HG02642 (cell line): ENCODE measurements around the gene IDI2.
"Not testable (repeated sequence)": the region's sequence is repeated elsewhere in the genome, so short reads cannot be mapped to it uniquely, and the experiment has no call there.

Experiments
- ATAC-seq: cut with Tn5 transposase; IDR thresholded peaks from one replicate; pipeline ENCODE4 v1.9.1; 2021; ENCODE audit warnings: mild to moderate bottlenecking; ENCODE audit not compliant: unreplicated experiment, poor library complexity

Gene IDI2

DNA sequence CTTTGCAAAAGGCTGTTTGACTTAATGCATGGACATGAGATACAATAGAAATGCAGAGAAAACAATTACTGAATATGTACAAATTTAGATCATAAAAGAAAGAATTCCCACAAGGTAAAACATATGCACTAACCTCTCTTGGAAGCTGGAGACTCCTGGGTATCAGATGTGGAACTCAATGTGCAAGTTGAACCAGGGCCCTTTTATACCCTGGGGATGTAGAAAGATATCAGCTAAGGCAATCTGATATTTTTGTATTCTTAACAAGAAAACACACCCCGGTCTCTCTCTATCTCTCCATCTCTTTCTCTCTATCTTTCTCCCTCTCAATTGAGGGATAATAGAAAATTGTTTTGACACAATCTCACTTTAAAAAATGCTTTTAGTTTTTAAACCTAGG, at the start of gene IDI2:
TSS of gene IDI2 (minus strand) at position 177 of the 400 bp plus-strand sequence. CDS start 1,136 bp downstream, outside the sequence.
- no peak for ATAC-seq

DNA sequence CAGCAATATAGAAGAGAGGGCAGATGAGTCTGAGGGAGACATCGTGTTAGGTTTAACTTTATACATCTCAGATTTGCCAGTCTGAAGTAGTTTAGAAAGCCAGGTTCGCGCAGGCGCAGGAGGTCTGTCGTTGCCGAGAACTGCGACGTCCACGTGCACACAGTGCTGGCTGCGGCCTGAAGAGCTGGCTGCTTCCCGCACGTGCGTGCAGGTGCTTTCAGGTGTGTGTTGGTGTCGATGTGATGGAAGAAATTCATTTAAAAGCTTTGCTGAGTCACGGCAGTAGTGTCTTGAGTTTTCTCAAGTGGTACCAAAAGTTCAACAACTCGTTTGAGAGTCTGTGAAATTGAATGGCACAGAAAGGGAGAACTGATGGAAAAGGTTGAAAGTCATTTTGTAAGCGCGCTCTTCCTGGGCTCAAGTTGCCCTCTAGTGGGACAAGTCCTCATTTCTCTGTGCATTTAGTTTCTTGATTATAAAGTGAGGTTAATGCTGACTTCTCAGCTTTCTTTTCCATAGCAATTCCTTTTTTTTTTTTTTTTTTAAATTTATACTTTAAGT, 49.2 kb upstream of the IDI2 start:
- ATAC-seq: no peak

DNA sequence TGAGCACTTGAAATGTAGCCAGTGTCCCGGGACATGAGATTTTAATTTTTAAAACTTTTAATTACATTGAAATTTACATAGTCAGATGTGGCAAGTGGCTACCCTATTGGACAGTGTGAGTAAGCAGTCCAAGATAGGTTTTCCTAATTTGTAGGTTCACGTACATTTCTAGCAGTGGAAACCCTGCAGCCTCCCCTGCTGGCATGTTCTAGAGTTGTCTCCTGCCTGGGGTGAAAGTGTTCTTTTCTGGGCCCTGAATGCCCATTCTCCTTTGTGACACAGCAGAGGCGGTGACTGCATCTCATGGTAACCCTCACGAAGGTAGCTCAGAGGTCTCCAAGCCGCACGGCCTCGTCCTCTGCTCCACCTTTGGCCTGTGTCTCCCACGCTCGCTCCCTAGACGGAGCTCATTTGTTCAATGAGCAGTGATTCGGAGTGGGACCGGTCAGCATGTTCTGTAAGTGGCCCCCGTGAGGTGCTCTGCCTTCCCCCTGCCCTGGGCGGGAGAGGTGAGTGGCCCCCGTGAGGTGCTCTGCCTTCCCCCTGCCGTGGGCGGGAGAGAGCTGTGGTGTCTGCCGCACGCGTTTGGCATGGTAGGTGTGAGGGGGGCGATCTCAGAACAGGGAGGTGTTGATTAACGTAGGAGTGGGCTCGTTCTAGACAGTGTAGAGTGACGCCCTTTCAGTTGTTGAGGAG, 48.5 kb upstream of the IDI2 start:
- no peak for ATAC-seq

DNA sequence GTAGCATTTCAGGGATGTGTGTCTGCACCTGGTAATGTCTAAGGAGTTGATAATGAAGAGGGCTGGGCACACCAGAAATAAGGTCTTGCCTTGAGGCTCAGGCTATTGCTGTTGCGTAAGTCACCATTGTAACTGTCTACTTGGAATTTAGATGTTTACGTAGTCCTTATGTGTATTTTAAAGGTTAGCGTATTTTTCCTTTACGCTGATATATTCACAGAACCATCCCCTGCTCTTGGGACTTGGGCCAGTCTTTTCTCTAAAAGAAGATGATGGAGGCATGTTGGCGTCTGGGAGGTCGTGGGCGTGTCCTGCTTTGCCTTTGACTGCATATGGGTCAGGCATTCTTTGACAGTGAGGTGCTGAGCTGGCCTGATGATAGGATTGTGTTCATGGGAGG, 45.3 kb upstream of the IDI2 start:
- ATAC-seq: no peak

DNA sequence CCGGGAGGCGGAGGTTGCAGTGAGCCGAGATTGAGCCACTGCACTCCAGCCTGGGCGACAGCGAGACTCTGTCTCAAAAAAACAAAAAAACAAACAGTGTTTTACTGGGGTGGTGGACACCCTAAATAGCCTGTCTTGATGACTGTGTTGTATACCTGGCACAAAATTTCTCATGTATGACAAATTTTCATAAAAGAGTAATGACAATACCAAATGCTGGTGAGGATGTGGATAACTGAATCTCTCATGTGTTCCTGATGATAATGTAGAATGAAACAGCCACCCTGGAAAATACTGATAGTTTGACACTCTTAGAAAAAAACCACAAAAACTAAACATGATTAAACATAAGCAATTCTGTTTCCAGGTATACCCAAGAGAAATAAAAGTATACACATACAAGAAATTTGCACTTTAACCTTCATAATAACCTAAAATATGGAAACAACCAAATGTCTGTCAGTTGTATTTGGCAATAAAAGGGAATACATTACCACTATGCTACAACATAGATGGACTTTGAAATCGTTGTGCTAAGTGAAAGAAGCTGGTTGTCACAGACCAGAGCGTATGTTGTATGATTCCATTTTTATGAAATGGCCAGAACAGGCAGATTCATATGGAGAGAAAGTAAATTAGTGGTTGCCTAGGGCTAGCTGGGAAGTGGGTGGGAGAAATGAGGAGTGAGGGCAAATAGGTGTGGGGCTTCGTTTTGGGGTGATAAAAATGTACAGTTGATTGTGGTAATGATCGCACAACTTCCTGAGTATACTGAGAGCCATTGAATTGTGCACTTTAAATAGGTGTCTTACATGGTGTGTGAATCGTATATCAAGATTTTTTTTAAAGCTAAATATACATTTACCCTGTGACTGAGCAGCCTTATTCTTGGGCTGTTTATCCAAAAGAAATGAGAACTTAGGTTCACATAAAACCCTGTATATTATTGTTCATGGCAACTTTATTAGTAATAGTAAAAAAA, 43.0 kb upstream of the IDI2 start:
- ATAC-seq: no peak

DNA sequence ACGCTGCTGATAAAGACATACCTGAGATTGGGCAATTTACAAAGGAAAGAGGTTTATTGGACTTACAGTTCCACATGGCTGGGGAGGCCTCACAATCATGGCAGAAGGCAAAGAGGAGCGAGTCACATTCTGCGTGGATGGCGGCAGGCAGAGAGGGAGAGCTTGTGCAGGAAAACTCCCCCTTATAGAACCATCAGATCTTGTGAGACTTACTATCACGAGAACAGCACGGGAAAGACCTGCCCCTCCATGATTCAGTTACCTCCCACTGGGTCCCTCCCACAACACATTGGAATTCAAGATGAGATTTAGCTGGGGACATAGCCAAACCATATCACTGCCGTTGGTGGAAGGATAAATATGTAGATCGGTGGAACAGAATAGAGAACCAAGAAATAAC, 41.1 kb upstream of the IDI2 start:
- not testable (repeated sequence) for ATAC-seq

DNA sequence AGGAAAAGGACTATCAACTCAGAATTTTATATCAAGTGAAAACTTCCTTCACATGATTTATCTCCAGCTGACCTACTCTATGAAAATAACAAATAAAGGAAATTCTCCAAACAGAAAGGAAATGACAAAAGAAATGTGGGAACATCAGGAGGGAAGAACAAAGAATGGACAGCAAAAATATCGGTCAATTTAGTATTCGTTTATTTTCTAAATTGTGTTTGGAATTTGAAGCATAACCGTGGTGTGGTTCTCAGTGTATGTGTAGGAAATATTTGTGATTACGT, 39.2 kb upstream of the IDI2 start:
- ATAC-seq: no peak

DNA sequence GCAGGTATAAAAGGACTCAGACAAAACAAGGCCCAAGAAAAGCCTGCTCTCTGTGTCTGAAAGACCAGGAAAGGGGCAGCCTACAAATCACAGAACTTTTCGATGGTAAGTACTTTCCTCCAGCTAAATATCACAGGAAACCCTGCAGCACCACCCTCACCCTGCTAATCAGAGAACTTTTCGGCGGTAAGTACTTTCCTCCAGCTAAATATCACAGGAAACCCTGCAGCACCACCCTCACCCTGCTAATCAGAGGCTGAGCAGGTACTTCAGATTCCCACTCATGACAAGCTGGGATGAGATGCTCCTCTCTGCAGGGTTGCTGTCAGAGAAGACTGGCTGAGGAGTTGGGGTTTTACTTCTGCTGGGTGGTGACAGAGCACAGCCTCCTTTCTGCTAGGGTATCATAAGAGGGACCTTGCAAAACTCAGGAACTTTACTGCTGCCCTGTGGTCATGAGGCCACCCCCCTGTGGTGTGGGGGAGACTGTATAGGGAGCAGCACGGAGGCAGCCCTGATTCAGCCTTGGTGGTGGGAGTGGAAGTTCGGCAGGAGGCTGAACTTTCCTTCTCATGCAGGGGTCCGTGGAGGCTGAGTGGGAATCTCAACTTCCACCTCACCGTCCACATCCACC, 37.7 kb upstream of the IDI2 start:
- no peak for ATAC-seq

DNA sequence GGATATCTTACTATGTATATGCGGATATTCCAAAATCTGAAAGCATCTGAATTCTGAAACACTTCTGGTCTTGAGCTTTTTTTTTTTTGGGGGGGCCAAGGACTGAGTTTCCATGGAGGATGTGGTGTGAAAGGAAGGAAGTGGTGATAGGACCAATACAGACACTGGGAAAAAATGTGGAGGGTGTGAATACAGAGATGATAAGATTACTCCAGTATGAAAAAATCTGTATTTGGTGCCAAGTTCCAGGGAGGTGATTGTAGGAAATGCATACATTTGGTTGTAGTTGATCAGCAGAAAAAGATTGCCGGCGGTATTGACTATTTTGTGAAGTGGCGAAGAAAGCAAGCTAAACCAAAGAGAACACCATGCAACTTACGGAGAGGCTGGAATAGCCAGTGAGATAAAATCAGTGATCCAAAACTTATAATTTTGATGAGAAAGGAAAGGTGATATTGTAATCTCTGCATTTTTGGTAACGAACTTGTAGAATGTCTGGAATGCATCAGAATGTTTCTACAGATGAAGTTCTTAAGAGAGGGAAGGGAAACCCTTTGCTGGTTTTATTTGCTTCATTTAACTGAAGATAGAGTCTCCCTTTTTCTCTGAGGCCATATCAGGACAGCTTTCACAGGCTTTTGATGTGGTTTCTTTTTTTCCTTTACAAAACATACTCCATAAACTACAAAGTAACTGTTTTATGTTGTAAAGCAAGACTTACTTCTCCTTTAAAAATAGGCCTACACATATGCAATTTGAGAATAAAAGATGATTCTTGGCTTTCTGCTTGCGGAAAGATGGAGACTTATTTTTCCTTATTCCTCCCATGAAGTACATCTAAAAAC, 36.5 kb upstream of the IDI2 start:
- no peak for ATAC-seq

DNA sequence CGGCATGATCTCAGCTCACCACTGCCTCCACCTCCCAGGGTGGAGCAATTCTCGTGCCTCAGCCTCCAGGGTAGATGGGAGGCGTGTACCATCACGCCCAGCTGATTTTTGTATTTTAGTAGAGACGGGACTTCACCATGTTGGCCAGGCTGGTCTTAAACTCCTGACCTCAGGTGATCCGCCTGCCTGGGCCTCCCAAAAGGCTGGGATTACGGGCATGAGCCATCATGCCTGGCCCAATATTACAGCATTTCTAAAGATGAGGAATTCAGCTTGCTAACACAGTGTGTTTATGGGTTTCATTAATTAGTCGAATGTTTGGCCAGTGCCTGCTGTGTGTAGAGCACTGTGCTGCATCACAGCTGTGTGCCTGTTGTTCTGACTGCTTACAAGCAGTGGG, 34.2 kb upstream of the IDI2 start:
- no peak for ATAC-seq

DNA sequence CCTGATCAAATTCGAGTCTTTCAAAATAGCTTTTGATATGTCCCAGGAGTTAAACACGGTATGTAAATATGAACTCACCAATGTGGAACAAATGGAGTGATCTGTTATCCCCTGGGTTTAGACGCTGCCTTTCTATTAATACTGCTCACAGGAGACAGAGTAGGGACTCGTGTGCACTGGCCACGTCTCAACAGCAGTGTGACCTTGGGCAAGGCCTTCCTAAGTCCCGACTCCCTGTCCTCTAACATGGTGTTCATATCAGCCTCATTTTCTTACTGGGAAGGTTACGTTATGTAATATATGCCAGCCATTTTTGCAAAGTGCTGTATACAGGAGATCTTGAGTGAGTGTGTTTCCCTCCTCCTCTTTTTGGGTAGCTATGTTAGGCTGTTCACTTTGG, 32.4 kb upstream of the IDI2 start:
- ATAC-seq: no peak

DNA sequence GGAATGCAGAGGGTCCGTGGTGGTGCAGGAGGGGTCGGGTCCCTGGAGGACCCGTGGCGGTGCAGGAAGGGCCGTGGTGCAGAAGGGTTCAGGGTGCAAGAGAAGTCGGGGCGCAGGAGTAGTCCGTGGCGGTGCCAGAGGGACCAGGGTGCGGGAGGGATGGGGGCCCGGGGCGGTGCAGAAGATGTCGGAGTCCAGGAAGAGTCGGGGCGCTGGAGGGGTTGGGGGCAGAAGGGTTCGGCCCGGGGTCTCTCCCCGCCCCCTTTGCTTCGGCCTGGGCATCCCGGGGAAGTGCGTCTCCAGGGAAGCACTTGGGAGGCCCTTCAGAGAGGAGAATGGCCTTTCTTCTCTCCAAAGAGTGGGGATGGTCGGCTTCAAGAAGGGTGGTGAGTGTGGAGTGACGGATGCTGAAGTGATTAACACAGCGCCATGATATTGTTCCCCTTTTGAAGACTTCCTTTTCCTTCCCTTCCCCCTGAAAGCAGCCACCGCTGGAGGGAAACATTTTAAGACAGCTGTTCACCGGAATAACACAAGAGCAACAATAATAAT, 31.5 kb upstream of the IDI2 start:
- ATAC-seq: no peak

DNA sequence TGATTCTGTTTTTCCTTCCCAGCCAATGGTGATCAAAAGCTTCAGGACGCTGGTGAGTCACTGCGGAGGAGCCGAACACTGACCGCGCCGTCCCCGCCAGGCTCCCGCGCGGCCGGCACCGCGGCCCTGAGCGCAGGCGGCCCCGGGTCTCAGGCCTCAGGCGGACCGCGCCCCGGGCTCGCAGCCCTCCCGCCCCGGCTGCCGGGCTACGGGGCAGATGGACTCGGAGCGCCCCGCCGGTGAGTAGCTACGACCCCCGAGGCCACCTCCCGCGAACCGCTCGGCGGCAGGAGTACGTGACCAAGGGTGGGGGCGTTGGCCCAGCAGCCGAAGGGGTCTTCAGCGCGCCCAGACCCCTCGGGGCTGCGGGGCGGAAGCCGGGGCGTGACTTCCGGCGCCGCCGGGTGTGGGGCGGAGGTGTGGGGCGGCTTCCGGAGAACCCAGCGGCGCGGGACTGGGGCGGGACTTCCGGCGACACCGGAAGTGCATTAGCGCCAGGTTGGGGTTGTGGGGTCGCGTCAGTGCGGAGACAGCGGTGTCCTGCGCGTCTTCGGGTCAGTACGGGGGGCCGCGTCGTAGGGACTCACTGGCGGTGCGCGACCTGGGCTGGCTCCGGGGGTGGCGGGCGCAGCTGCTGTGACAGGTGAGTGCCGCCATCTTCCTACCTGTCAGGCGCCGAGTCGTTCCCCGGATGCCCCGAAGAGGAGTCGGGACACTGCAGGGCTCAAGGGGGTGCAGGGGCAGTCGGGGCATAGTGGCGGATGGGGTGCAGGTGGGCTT, 30.9 kb upstream of the IDI2 start, which contains the start of gene WDR37:
TSS of gene WDR37 (plus strand) at position 60 of the 780 bp plus-strand sequence. CDS start 15,771 bp downstream, outside the sequence.
- ATAC-seq: peak; percentile 94

DNA sequence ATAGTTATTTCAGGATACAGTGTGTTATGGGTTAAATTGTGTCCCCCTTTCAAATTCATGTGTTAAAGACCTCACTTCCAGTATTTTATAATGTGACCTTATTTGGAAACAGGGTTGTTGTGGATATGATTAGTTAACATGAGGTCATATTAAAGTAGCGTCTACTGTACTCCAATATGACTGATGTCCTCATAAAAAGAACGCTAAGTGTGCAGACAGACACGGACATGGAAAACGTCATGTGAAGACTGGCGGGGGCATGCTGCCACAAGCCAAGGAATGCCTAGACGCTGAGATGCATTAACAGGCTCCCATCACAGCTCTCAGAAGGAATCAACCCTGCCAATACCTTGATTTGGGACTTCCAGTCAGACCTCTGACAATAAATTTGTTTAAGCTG, 29.0 kb upstream of the IDI2 start:
- ATAC-seq: no peak

DNA sequence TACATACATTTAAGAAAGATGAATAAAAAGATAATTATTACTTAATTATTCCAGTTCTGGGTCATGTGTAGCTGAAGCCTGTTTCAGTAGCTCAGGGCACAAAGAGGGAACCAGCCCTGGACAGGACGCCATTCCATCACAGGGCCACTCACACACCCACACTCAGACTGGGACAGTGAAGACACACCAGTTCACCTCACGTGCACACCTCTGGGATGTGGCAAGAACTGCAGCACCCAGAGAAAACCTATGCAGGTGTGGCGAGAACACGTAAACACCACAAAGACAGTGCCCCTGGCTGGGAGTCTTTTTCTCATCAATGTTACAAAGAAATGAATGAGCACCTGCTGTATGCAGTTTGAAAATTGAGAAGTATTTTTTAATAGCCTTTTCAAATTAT, 24.9 kb upstream of the IDI2 start:
- ATAC-seq: no peak

DNA sequence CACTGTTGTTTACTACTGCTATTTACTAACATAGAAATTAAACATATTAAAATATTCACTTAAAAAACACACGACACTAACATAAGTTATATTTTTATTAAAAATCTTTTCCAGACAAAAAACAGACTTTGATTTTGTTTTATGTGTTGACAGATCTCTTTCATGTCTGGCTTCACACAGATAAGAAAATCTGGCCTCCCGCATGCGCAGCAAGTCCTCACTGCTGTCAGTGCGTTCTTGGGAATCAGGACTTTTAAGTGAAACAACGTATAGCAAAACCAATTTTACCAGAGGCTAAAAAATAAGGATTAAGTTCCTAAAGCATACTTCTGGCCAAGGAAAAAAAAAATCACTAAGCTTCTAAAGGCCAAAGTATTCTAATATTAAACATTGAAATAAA, 24.5 kb upstream of the IDI2 start:
- no peak for ATAC-seq

DNA sequence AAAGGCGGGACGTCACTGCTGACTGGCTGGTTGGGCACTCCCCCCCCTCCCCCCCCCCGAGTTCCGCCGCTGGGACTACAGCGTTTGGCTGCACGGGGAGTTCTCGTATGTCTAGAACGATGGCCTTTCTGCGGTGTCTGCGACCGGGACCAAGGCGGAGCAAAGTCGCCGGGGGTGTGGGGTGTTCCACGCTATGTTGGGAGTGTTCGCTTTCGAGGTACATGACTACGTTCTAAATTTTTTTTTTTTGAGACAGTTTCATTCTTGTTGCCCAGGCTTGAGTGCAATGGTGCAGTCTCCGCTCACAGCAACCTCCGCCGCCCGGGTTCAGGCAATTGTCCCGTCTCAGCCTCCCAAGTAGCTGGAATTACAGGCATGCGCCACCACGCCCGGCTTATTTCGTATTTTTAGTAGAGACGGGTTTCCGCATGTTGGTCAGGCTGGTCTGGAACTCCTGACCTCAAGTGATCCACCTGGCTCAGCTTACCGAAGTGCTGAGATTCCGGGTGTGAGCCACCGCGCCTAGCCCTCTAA, 23.8 kb upstream of the IDI2 start:
- ATAC-seq: no peak

DNA sequence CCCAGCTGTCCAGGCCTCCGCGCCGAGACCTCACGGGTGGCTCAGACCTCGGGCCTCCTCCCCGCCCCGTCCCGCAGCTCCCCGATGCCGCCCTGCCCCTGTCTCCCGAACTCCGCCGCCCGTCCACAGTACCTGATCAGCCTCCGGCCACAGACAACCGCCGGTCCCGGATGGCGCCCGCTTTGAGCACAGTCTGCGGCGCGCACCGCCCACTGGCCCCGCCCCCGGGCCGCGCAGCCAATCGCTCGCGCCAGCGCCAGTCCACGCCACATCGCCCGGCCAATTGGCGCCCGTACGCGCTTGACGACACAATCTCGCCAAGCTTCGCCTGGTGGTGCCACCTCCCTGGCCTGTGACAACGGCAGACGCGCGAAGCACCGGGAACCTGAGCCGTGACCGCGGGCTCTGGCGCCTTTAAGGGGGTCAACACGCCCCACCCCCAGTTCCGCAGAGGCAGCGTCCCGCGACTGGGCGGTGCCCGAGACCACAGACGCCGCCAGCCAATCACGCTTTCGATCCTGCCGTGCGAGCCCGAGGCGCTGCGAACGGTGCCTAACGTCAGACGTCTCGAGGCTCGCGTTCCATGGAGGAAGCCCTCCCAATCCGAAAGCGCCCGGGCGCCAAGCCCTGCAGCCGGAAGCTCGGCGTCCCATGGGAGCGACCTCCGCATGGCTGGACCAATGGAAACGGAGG, 23.2 kb upstream of the IDI2 start, which contains the start of gene IDI1:
TSS of gene IDI1 (minus strand) at position 388 of the 693 bp plus-strand sequence. CDS start at position 272, 116 bp downstream.
- peak; percentile 85 for ATAC-seq
